DOHH2 (cell line): ENCODE data around the gene PRR15L.

ENCODE experiments used
- H3F3A ChIP-seq: fragments of 200-600 bp; sonication (generic), shearing (Covaris generic); 2 replicates; pipeline ENCODE4 v1.6.0; 2016; ENCODE audit warnings: antibody characterized with exemption, mild to moderate bottlenecking; ENCODE audit not compliant: control insufficient read depth, insufficient read depth
- H3K27ac ChIP-seq: fragments of 200-600 bp; sonication (generic); 2 replicates; pipeline ENCODE4 v1.5.1; 2014; ENCODE audit warnings: low read depth, mild to moderate bottlenecking, low read length, moderate library complexity
- H3K27me3 ChIP-seq: fragments of 200-600 bp; sonication (generic); 2 replicates; pipeline ENCODE4 v1.6.1; 2014; ENCODE audit warnings: mild to moderate bottlenecking, low read length, mixed read lengths; ENCODE audit not compliant: control insufficient read depth
- H3K36me3 ChIP-seq: fragments of 200-600 bp; sonication (generic); 2 replicates; pipeline ENCODE4 v1.6.1; 2014; ENCODE audit warnings: mild to moderate bottlenecking, low read length, moderate library complexity, mixed read lengths; ENCODE audit not compliant: control insufficient read depth
- H3K4me1 ChIP-seq: fragments of 200-600 bp; sonication (generic); 2 replicates; pipeline ENCODE4 v1.6.1; 2014; ENCODE audit warnings: mild to moderate bottlenecking, low read length, mixed read lengths; ENCODE audit not compliant: control insufficient read depth
- H3K4me2 ChIP-seq: fragments of 200-600 bp; sonication (generic); 2 replicates; pipeline ENCODE4 v1.6.0; 2014; ENCODE audit warnings: mild to moderate bottlenecking, low read length, moderate library complexity
- H3K4me3 ChIP-seq: fragments of 200-600 bp; sonication (generic); 2 replicates; pipeline ENCODE4 v1.5.1; 2014; ENCODE audit warnings: mild to moderate bottlenecking, low read length, mixed read lengths
- H3K79me2 ChIP-seq: fragments of 200-600 bp; sonication (generic); 2 replicates; pipeline ENCODE4 v1.6.1; 2014; ENCODE audit warnings: mild to moderate bottlenecking, low read length, mixed read lengths; ENCODE audit not compliant: control insufficient read depth
- H3K9me2 ChIP-seq: fragments of 200-600 bp; sonication (generic); replicated peaks from 2 replicates; pipeline ENCODE4 v1.6.1; 2014; ENCODE audit warnings: mild to moderate bottlenecking, low read length, mixed read lengths; ENCODE audit not compliant: control insufficient read depth
- H3K9me3 ChIP-seq: fragments of 200-600 bp; sonication (generic); 2 replicates; pipeline ENCODE4 v1.6.1; 2014; ENCODE audit warnings: antibody characterized with exemption, low read length, mixed read lengths; ENCODE audit not compliant: control insufficient read depth, insufficient read depth
- H4K20me1 ChIP-seq: fragments of 200-600 bp; sonication (generic); 2 replicates; pipeline ENCODE4 v1.6.0; 2014; ENCODE audit warnings: low read depth, mild to moderate bottlenecking, antibody characterized with exemption, low read length, moderate library complexity; ENCODE audit not compliant: control insufficient read depth, insufficient read depth
- CTCF ChIP-seq: fragments of 200-600 bp; sonication (generic); IDR thresholded peaks from one replicate; pipeline ENCODE4 v1.5.1; 2014; ENCODE audit warnings: antibody characterized with exemption, mild to moderate bottlenecking, low read depth, low read length; ENCODE audit not compliant: poor library complexity, severe bottlenecking
- EZH2phosphoT487 ChIP-seq: fragments of 200-600 bp; sonication (generic); IDR thresholded peaks from 2 replicates; pipeline ENCODE4 v1.6.1; 2017; ENCODE audit warnings: borderline replicate concordance, mild to moderate bottlenecking, antibody characterized with exemption, low read length, moderate library complexity, mixed read lengths

Gene PRR15L

GRCh38 chr17:47929218-47930000 is 28.3 kb downstream of the PRR15L start:
- Histone ChIP-seq H3K9me3 (no peaks in the 10 kb centered on the region), H3K4me1 (no peaks in the 10 kb centered on the region), H3K9me2 (no peaks in the 10 kb centered on the region), H3K4me2 (no peak overlapping the region), H3F3A (no peaks in the 10 kb centered on the region), H3K27me3 (no peaks in the 10 kb centered on the region), H3K36me3 (peaks cover 23% of the 10 kb centered on the region), H4K20me1 (no peaks in the 10 kb centered on the region), H3K79me2 (no peaks in the 10 kb centered on the region), H3K4me3 (no peak overlapping the region), H3K27ac (no peak overlapping the region)
- TF ChIP-seq CTCF (no peak), EZH2phosphoT487 (no peak)

- Histone ChIP-seq H4K20me1 (no peaks in the 10 kb centered on the region), H3F3A (no peaks in the 10 kb centered on the region), H3K79me2 (no peaks in the 10 kb centered on the region), H3K4me1 (no peaks in the 10 kb centered on the region), H3K4me3 (no peak overlapping the region), H3K36me3 (peaks cover 25% of the 10 kb centered on the region), H3K9me2 (no peaks in the 10 kb centered on the region), H3K4me2 (no peak overlapping the region), H3K27ac (no peak overlapping the region), H3K9me3 (no peaks in the 10 kb centered on the region), H3K27me3 (no peaks in the 10 kb centered on the region)
- no peak for TF ChIP-seq EZH2phosphoT487
- no peak for TF ChIP-seq CTCF
These were observed 29.3 kb downstream of the PRR15L start for GRCh38 chr17:47928415-47928814.

DNA sequence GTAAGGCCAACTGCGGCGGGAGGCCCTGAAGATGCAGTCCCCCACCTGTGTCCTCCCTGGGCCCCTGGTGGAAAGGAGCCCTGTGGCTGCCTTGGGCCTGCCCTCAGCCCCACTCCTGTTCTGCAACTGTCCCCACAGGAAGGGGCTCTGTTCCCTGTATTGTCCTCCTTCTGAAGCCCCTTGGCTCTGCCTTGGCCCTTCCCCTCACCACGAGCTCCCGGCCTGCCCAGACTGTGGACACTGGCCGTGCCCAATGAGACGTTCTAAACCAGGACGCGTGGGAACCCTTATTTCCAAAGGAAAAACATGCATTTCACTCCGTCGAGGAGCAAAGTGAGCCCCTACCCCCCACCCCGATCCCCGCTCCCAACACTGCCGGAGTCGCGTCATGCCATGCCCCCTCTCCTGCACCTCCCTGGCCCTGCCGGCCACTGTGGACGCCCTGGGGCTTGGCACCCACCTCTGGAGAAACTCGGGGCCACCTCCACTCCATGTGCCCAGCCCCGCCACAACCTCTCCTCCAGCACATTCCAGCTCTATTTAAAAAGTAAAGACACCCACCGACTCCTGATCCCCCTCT is 29.8 kb downstream of the PRR15L start:
- Histone ChIP-seq H3K9me2 (no peaks in the 10 kb centered on the region), H3K79me2 (no peaks in the 10 kb centered on the region), H3K27ac (no peak overlapping the region), H3K4me2 (no peak overlapping the region), H3K27me3 (no peaks in the 10 kb centered on the region), H3K36me3 (peaks cover 30% of the 10 kb centered on the region), H3K9me3 (no peaks in the 10 kb centered on the region), H3K4me3 (no peak overlapping the region), H4K20me1 (no peaks in the 10 kb centered on the region), H3F3A (no peaks in the 10 kb centered on the region), H3K4me1 (no peaks in the 10 kb centered on the region)
- TF ChIP-seq EZH2phosphoT487 (no peak), CTCF (no peak)
